ENCODE data around the gene PERM1.
"Not testable (repeated sequence)": the region's sequence is repeated elsewhere in the genome, so short reads cannot be mapped to it uniquely, and the experiment has no call there.

Gene PERM1

DNA sequence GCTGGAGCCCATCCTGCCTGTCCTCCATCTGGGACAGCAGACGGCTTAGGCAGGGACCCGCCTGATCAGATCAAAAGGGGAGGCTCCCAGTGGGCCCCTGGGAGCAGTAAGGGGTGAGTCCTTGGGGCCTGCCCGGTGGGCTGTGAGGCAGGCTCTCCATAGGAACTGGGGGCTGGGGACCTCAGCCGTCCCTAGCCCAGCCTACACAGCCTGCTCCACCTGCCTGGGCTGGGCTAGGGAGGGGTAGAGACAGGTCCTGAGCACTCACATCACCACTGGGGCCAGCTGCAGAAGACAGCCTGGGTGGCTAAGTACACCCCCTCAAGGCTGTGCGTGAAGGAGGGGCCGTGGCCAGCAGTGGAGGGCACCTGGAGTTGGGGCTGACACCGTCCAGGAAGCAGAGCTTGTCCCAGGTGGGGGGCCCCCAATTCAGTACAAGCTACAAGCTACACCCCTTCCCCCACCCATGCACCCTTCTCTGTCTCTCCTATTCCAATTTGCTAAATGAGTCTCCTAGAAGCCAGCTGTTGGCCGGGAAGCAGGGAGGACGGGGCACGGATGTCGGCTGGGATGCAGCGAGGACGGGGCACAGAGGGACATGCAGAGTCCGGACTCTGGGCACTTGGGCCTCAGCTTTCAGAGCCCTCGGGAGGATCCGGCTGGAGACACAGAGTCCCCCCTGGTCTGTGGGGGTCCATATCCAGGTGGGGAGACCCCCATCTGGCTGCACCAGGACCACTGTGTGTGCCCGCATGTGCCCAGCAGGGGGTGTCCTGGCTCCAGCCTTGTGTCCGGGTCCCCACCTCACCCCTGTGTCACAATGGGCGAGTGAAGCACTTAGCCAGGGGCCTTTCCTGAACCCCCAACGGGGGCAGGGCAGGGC, 33.1 kb upstream of the PERM1 start:
- DNase-seq = peak; percentile 23

DNA sequence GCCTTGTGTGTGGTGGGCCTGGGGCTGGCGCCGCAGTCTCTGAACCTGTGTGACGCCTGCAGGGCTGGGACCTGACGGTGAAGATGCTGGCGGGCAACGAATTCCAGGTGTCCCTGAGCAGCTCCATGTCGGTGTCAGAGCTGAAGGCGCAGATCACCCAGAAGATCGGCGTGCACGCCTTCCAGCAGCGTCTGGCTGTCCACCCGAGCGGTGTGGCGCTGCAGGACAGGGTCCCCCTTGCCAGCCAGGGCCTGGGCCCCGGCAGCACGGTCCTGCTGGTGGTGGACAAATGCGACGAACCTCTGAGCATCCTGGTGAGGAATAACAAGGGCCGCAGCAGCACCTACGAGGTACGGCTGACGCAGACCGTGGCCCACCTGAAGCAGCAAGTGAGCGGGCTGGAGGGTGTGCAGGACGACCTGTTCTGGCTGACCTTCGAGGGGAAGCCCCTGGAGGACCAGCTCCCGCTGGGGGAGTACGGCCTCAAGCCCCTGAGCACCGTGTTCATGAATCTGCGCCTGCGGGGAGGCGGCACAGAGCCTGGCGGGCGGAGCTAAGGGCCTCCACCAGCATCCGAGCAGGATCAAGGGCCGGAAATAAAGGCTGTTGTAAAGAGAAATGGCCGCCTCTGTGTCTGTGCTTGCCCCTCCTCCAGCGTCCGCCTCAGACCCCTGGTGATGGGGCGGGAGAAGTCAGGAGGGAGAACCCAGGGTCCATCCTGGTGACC, 32.2 kb upstream of the PERM1 start:
- DNase-seq = no peak

GRCh38 chr1:1013105-1013921, 31.4 kb upstream of the PERM1 start, which contains the start of gene ISG15:
Gene ISG15 (plus strand): TSS chr1:1013497. CDS start chr1:1013574, 77 bp downstream.
- peak; percentile 81 for DNase-seq

- DNase-seq = not testable (repeated sequence)
Observed at GRCh38 chr1:1012736-1013104, 30.8 kb upstream of the PERM1 start.

- no peak for DNase-seq
Observed at GRCh38 chr1:1011396-1011949, 29.6 kb upstream of the PERM1 start.

DNA sequence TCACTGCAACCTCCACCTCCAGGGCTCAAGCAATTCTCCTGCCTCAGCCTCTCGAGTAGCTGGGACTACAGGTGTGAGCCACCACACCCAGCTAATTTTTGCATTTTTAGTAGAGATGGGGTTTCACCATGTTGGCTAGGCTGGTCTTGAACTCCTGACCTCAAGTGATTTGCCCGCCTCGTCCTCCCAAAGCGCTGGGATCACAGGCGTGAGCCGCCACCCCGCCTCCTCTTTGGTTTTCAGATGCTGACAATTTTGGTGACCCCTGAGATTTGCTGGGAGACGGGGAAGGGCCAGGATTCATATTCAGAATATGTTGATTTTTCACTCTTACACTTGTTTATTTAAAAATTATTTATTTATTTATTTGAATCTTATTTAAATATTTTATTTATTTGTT, 28.2 kb upstream of the PERM1 start:
- DNase-seq = not testable (repeated sequence)

DNA sequence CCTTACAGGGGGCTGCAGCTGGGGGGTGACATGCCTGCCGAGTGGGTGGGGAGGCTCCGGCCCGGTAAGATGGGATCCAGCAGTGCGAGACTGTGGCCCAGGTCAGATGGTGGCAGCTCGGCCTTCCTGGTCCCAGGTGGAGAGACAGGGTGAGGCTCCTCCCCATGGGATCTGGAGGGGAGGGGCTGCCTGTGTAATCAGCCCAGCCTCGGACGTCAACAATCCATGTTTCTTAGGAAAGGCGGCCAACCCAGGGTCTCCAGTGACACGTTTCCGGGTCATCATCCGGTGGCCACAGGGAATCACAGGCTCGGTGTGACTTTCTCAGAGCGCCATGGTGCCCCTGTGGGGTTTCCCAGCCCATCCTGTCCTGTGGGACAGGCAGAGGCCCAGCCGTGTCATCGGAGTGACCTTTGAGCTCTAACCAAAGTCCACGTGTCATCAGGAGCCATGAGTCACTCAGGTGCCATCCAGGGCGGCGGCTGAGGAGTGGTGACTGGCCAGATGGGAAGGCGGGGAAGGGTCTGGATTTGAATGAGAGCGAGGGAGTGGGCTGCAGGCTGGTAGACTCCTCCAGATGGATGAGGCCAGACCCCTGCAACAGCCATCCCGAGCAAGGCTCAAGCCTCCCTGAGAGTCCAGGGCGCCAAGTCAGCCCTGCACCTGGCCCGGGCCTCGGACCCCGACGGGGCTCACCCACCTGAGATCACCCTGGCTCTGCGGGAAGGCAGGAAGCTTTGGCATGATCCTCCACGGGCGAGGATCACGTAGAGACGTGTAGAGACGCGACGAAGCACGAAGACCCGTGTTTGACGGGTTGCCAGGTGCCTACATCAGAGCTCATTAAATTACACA, 24.6 kb upstream of the PERM1 start:
- DNase-seq = no peak

DNA sequence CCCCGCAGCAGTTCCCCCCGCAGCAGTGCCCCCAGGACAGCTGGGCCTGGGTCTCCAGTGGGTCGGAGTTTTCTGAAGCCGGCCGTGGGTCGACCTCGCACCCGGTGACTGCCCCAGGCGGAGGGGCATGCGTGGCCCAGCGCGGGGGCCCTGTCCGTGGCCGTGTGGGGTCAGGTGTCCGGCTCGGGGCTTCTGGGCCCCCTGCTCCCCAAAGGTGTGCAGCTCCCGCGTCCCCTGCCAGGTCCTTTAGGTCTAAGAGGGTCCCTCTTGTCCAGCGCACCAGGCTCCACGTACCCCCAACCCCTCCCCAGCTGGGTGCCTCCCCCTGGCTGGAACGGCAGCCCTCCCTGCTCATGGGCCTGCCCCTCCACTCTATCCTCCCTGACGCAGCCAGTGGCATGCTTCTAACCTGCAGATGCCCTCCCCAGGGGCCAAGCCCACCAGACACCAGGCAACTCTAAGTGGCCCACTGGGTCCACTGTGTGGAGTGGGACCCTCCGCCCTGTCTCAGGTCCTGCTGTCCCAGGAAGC, 23.9 kb upstream of the PERM1 start:
- DNase-seq = no peak

- DNase-seq = no peak
Observed at GRCh38 chr1:1004780-1005697, 23.1 kb upstream of the PERM1 start.

- DNase-seq = no peak
Observed at GRCh38 chr1:1004420-1004779, 22.5 kb upstream of the PERM1 start.

DNA sequence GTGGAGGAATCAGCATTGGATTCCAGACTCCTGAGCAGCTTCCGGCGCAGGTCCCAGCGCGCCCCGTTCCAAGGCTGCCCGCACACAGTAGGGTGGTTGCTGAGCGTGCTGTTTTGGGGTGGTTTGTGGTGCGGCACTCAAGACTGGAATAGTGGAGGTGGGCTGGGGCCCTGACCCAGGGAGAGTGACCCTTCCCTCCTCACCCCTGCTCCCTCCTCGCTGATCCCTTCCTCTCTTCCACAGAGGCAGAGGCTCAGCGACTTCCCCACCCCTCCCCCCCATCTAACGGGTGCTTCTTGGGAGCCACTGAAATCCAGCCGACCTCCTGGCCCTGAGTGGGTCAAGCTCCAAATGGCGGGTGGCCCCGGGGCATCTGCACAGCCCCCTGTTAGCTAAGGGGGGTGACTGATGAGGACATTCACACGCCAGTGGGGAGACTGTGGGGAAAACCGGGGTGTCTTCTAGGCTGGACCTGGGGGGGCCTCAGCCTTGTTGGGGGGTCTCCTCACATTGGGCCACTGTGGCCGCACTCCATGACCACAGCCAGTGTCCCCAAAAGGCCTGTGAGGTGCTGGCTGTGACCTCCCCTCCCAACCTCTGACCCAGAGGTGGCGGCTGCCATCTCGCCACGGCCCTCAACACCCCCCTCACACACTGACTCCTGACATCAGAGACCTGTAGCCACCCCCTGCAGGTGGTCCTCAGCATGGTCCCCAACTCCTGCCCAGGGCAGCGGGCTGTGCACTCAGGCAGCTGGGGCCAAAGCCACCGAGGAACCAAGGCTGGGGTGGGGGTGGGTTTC, 21.9 kb upstream of the PERM1 start:
- DNase-seq = no peak

GRCh38 chr1:1001057-1001783, 19.3 kb upstream of the PERM1 start:
- DNase-seq = no peak

DNA sequence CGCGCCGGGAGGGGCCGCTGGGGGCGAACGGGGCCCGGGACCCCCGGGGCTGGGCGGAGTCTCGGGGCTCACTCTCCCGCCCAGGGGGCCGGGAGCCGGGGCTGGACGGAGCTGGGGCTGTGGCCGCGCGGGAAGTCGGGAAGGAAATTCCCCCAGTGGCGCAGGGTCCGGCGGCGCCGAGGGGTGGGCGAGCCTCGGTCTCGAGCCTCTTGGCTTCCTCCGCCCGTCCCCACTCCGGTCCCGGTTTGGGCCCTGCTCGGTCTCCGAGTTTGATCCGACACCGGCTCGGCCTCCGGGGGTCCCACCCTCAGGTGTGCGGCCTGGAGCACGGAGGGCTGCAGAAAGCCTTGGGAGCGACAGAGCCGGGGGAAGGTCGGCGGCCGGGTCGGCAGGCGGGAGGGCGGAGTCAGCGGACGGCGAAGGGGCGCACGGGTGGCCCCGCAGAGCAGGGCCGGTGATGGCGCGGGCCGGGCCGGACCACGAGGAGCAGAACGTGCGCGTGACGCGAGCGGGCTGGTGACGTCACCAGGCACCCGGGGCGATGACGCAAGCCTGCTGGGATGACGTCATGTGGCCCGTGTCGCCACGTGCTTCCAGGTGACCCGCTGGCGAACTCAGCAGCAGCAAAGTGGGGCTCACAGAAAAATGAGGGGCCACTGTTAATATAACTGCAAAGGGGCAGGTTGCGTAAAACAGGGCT, 18.6 kb upstream of the PERM1 start:
- DNase-seq = no peak

- no peak for DNase-seq
Observed at GRCh38 chr1:999725-1000356, 17.9 kb upstream of the PERM1 start, which contains the start of gene HES4. Gene HES4 (minus strand): TSS chr1:1000097. CDS start chr1:999973, 124 bp downstream.

GRCh38 chr1:998995-999724, 17.3 kb upstream of the PERM1 start:
- no peak for DNase-seq

DNA sequence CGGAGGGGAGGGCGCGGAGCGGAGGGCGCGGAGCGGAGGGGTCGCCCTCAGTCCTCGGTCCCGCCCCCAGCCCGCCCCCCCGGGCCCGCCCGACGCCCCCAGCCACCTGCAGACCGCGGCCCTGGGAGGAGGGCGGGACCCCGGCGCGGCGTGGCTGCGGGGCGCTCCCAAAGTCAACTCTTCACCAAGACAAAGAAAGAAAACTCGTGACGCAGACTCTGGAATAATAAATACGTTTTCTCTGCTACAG, 16.8 kb upstream of the PERM1 start:
- DNase-seq = no peak

- no peak for DNase-seq
Observed at GRCh38 chr1:997993-998744, 16.3 kb upstream of the PERM1 start.
